K562 (cell line): ENCODE data around the gene FOXO3. TPM values are rescaled to one million over a fixed set of nuclear protein-coding genes. Genes with fewer than 3 reads are reported as not detected.

ENCODE experiments used
- ADNP ChIP-seq: fragments of 200-800 bp; sonication (Bioruptor generic); IDR thresholded peaks from 2 replicates; pipeline ENCODE4 v1.6.1; 2016; ENCODE audit warnings: missing genetic modification characterization, missing compliant biosample characterization
- CEBPG ChIP-seq, 3 experiments: fragments of 200-800 bp in 1 of 3; sonication (Bioruptor generic) in 1 of 3; sonication (generic) in 1 of 3; formaldehyde crosslinking in 1 of 3; IDR thresholded peaks in 2 of 3; conservative IDR thresholded peaks in 1 of 3; 2 replicates each; pipeline versions ENCODE4 v1.6.1 to v1.8.0; 2016 to 2022; ENCODE audit warnings: missing compliant biosample characterization in 2 of 3, missing genetic modification characterization in 2 of 3, mild to moderate bottlenecking in 1 of 3, missing genetic modification reagents in 1 of 3
- CREB1 ChIP-seq, 2 experiments: sonication (generic) in 1 of 2; formaldehyde crosslinking in 1 of 2; IDR thresholded peaks; 2 replicates each; pipeline versions ENCODE4 v1.6.1 to v1.8.0; 2012 to 2022; ENCODE audit warnings: inconsistent platforms in 1 of 2, mild to moderate bottlenecking in 1 of 2, missing genetic modification reagents in 1 of 2, moderate library complexity in 1 of 2
- CSDE1 ChIP-seq, 2 experiments: fragments of 450-650 bp; IDR thresholded peaks; 2 replicates each; pipeline ENCODE4 v1.6.1; 2016; ENCODE audit warnings: mild to moderate bottlenecking in 1 of 2
- FOXK2 ChIP-seq, 2 experiments: fragments of 450-650 bp; IDR thresholded peaks in 1 of 2; conservative IDR thresholded peaks in 1 of 2; 2 replicates each; pipeline ENCODE4 v1.6.1; 2016; ENCODE audit warnings: low read depth in 2 of 2, mild to moderate bottlenecking in 1 of 2
- JUND ChIP-seq, 2 experiments: IDR thresholded peaks; 2 replicates in 1 of 2; 3 replicates in 1 of 2; pipeline ENCODE4 v1.6.1; 2011; ENCODE audit warnings: borderline replicate concordance in 2 of 2, low read depth in 2 of 2, low read length in 2 of 2, improper control_type of control experiment in 1 of 2, missing biosample characterization in 1 of 2, missing genetic modification characterization in 1 of 2, missing genetic modification reagents in 1 of 2
- KLF16 ChIP-seq: IDR thresholded peaks from 2 replicates; pipeline ENCODE4 v1.6.1; 2016; ENCODE audit warnings: antibody characterized with exemption
- MEIS2 ChIP-seq: fragments of 450-650 bp; IDR thresholded peaks from 2 replicates; pipeline ENCODE4 v1.6.1; 2014; ENCODE audit warnings: mild to moderate bottlenecking; ENCODE audit not compliant: partially characterized antibody
- MTF1 ChIP-seq: fragments of 250-450 bp; sonication (Bioruptor Pico); IDR thresholded peaks from 2 replicates; pipeline ENCODE4 v1.9.0; 2021; ENCODE audit warnings: moderate library complexity, mild to moderate bottlenecking, inconsistent platforms, borderline replicate concordance
- MYC ChIP-seq, 2 experiments: fragments of 250-450 bp in 1 of 2; sonication (Bioruptor Pico) in 1 of 2; IDR thresholded peaks; 2 replicates each; pipeline versions ENCODE4 v1.5.1 to v1.6.1; 2012 to 2021; ENCODE audit warnings: low read depth in 2 of 2, borderline replicate concordance in 1 of 2, improper control_type of control experiment in 1 of 2, low read length in 1 of 2, mild to moderate bottlenecking in 1 of 2, moderate library complexity in 1 of 2
- RCOR1 ChIP-seq, 2 experiments: IDR thresholded peaks; 2 replicates each; pipeline ENCODE4 v1.6.1; 2012; ENCODE audit warnings: low read depth in 2 of 2, low read length in 2 of 2, borderline replicate concordance in 1 of 2, improper control_type of control experiment in 1 of 2
- SIN3A ChIP-seq, 2 experiments: fragments of 150-350 bp in 1 of 2; IDR thresholded peaks; 2 replicates each; pipeline ENCODE4 v1.6.1; 2011 to 2016; ENCODE audit warnings: borderline replicate concordance in 2 of 2, low read depth in 2 of 2, low read length in 2 of 2, mild to moderate bottlenecking in 2 of 2, moderate library complexity in 2 of 2; ENCODE audit not compliant: control insufficient read depth in 1 of 2
- SOX6 ChIP-seq: fragments of 450-650 bp; IDR thresholded peaks from 2 replicates; pipeline ENCODE4 v1.6.1; 2014; ENCODE audit warnings: mild to moderate bottlenecking
- TAF7 ChIP-seq: fragments of 450-650 bp; IDR thresholded peaks from 2 replicates; pipeline ENCODE4 v1.6.1; 2016; ENCODE audit warnings: missing genetic modification characterization, missing compliant biosample characterization
- ZNF232 ChIP-seq: sonication (generic); formaldehyde crosslinking; IDR thresholded peaks from 2 replicates; pipeline ENCODE4 v1.8.0; 2022; ENCODE audit warnings: mild to moderate bottlenecking, missing genetic modification reagents
- ZNF253 ChIP-seq: fragments of 250-450 bp; sonication (Bioruptor Pico); conservative IDR thresholded peaks from 2 replicates; pipeline ENCODE4 v1.6.1; 2021; ENCODE audit warnings: mild to moderate bottlenecking
- ZNF431 ChIP-seq: sonication (generic); formaldehyde crosslinking; IDR thresholded peaks from 2 replicates; pipeline ENCODE4 v1.8.0; 2022; ENCODE audit warnings: mild to moderate bottlenecking, missing genetic modification reagents
- ZNF57 ChIP-seq: fragments of 450-650 bp; formaldehyde crosslinking; IDR thresholded peaks from 2 replicates; pipeline ENCODE4 v1.4.0; 2020; ENCODE audit warnings: mild to moderate bottlenecking, moderate library complexity
- polyA plus RNA-seq, 8 experiments: library from polyadenylated mRNA; depleted of rRNA in 4 of 8; stranded (reverse) in 5 of 8; unstranded in 3 of 8; fragments of >200 nt; fragmentation: Nextera tagmentation in 2 of 8; fragmentation: Illumina TruSeq in 1 of 8; extraction: Ambion mirVana in 2 of 8; extraction: Trizol in 1 of 8; gene quantifications; 2 replicates each; pipeline versions ENCODE4 v1.2.1 to v1.2.3, GENCODE V29; 2011 to 2014; ENCODE audit warnings: inconsistent platforms in 1 of 8, missing spikeins in 1 of 8
- total RNA-seq, 7 experiments: library from RNA; depleted of rRNA in 6 of 7; stranded (reverse); fragments of >200 nt in 6 of 7; fragmentation: Illumina TruSeq in 2 of 7; extraction: Trizol in 2 of 7; gene quantifications; 2 replicates each; pipeline versions ENCODE4 v1.2.1 to v1.2.3, GENCODE V29; 2011 to 2021; ENCODE audit warnings: low replicate concordance in 1 of 7
- TF ChIP-seq, protein P1 (sequence below): conservative IDR thresholded peaks from 2 replicates; pipeline ENCODE4 v1.6.1; 2011; ENCODE audit warnings: low read depth, mild to moderate bottlenecking, low read length; ENCODE audit not compliant: control insufficient read depth
- TF ChIP-seq, protein P2 (sequence below): fragments of 450-650 bp; IDR thresholded peaks from 2 replicates; pipeline ENCODE4 v1.7.1; 2018; ENCODE audit warnings: mild to moderate bottlenecking, low read depth; ENCODE audit not compliant: partially characterized antibody
- TF ChIP-seq, protein P3 (sequence below): fragments of 450-650 bp; formaldehyde crosslinking; IDR thresholded peaks from 2 replicates; pipeline ENCODE4 v1.4.0; 2020; ENCODE audit warnings: mild to moderate bottlenecking, mixed read lengths

FOXO3 gene
- total and polyA plus RNA-seq, 9 of the 15 experiments (the other 6 are each of a cell fraction or from before 2014, with no cell fraction given): 3.0 to 14.6 (median 6.0) TPM

DNA sequence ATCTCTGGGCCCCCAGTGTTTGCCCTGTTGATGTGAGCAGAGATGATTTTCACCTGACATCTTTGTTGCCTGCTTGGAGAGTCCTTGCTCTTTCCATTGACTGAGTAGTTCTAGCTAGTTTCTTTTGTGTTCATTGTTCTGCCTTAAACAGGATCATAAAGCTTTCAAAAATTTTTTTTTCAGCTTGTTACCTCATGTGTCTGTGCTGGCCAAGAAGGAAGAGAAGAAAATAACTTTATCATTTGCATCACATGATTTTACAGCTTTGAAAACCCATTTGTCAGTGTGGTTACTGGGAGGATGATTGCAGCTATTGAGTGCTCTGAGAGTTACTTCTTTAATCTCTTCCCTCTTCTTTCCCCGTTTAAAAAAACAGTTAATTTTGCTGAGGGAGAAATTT is 16.0 kb downstream of the FOXO3 start (continued):
- TF ChIP-seq MYC (IDR thresholded peaks at IDR 0.05; ENCODE audit: low read depth, low read length): 0 out of 2 replicates have a peak, but pooled peaks have one; percentile 29
- TF ChIP-seq MYC (CRISPR knock-in tag; IDR thresholded peaks at IDR 0.05; ENCODE audit: borderline replicate concordance, low read depth): no peak
- peak; percentile 31 for TF ChIP-seq MEIS2
- no peak for TF ChIP-seq ZNF253
- 0 out of 2 replicates have a peak, but pooled peaks have one; percentile 11 for TF ChIP-seq SOX6
- TF ChIP-seq JUND (IDR thresholded peaks at IDR 0.05; ENCODE audit: borderline replicate concordance, low read depth, low read length): no peak
- TF ChIP-seq JUND (tag; IDR thresholded peaks at IDR 0.05; ENCODE audit: borderline replicate concordance, low read depth, low read length): 0 out of 3 replicates have a peak, but pooled peaks have one; percentile 7
- TF ChIP-seq, protein P1, sequence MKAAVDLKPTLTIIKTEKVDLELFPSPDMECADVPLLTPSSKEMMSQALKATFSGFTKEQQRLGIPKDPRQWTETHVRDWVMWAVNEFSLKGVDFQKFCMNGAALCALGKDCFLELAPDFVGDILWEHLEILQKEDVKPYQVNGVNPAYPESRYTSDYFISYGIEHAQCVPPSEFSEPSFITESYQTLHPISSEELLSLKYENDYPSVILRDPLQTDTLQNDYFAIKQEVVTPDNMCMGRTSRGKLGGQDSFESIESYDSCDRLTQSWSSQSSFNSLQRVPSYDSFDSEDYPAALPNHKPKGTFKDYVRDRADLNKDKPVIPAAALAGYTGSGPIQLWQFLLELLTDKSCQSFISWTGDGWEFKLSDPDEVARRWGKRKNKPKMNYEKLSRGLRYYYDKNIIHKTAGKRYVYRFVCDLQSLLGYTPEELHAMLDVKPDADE: no peak
- no peak for TF ChIP-seq SIN3A (IDR thresholded peaks at IDR 0.05; ENCODE audit: borderline replicate concordance in 2 of 2, control insufficient read depth in 1 of 2, low read depth in 2 of 2, low read length in 2 of 2)
- TF ChIP-seq CEBPG (CRISPR knock-in tag; IDR thresholded peaks at IDR 0.05): no peak
- 0 out of 4 replicates have a peak, but pooled peaks of 1 of the 2 experiments have one; percentile 15 for TF ChIP-seq CEBPG (tag; conservative IDR thresholded peaks at IDR 0.05 in 1 of 2, IDR thresholded peaks at IDR 0.05 in 1 of 2)
- TF ChIP-seq, protein P2, sequence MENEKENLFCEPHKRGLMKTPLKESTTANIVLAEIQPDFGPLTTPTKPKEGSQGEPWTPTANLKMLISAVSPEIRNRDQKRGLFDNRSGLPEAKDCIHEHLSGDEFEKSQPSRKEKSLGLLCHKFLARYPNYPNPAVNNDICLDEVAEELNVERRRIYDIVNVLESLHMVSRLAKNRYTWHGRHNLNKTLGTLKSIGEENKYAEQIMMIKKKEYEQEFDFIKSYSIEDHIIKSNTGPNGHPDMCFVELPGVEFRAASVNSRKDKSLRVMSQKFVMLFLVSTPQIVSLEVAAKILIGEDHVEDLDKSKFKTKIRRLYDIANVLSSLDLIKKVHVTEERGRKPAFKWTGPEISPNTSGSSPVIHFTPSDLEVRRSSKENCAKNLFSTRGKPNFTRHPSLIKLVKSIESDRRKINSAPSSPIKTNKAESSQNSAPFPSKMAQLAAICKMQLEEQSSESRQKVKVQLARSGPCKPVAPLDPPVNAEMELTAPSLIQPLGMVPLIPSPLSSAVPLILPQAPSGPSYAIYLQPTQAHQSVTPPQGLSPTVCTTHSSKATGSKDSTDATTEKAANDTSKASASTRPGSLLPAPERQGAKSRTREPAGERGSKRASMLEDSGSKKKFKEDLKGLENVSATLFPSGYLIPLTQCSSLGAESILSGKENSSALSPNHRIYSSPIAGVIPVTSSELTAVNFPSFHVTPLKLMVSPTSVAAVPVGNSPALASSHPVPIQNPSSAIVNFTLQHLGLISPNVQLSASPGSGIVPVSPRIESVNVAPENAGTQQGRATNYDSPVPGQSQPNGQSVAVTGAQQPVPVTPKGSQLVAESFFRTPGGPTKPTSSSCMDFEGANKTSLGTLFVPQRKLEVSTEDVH: no peak
- TF ChIP-seq ZNF431 (CRISPR knock-in tag): no peak
- TF ChIP-seq, protein P3, sequence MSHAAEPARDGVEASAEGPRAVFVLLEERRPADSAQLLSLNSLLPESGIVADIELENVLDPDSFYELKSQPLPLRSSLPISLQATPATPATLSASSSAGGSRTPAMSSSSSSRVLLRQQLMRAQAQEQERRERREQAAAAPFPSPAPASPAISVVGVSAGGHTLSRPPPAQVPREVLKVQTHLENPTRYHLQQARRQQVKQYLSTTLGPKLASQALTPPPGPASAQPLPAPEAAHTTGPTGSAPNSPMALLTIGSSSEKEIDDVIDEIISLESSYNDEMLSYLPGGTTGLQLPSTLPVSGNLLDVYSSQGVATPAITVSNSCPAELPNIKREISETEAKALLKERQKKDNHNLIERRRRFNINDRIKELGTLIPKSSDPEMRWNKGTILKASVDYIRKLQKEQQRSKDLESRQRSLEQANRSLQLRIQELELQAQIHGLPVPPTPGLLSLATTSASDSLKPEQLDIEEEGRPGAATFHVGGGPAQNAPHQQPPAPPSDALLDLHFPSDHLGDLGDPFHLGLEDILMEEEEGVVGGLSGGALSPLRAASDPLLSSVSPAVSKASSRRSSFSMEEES (CRISPR knock-in tag): peak; percentile 61
- no peak for TF ChIP-seq CREB1 (IDR thresholded peaks at IDR 0.05)
- TF ChIP-seq CREB1 (CRISPR knock-in tag; IDR thresholded peaks at IDR 0.05): no peak
- TF ChIP-seq ADNP: 0 out of 2 replicates have a peak, but pooled peaks have one; percentile 5
- TF ChIP-seq ZNF232: no peak
- peak in 1 of 2 experiments; percentile 20; a peak in 1 of 4 replicates for TF ChIP-seq RCOR1 (IDR thresholded peaks at IDR 0.05; ENCODE audit: borderline replicate concordance in 1 of 2, low read depth in 2 of 2, low read length in 2 of 2)
- TF ChIP-seq MTF1: no peak
- no peak for TF ChIP-seq KLF16
- no peak for TF ChIP-seq ZNF57
- TF ChIP-seq FOXK2 (conservative IDR thresholded peaks at IDR 0.05 in 1 of 2, IDR thresholded peaks at IDR 0.05 in 1 of 2; ENCODE audit: low read depth in 2 of 2): peak in 1 of 2 experiments; percentile 28; a peak in 1 of 4 replicates
- TF ChIP-seq TAF7 (tag): no peak
- TF ChIP-seq CSDE1 (IDR thresholded peaks at IDR 0.05): no peak
